HG03521 (cell line): Measurements from ENCODE around the gene ANKS1A.

Experiments used
- ATAC-seq: cut with Tn5 transposase; IDR thresholded peaks from one replicate; pipeline ENCODE4 v1.9.1; 2021; ENCODE audit warnings: mild to moderate bottlenecking, moderate library complexity; ENCODE audit not compliant: unreplicated experiment

The ANKS1A gene

GRCh38 chr6:35049900-35050756 lies 161.1 kb downstream of the ANKS1A start:
- ATAC-seq: no peak

GRCh38 chr6:35050757-35051330 lies 161.8 kb downstream of the ANKS1A start:
- ATAC-seq: no peak

- no peak for ATAC-seq
Measured at GRCh38 chr6:35051396-35051795, 162.3 kb downstream of the ANKS1A start.

GRCh38 chr6:35051997-35052583 lies 163.0 kb downstream of the ANKS1A start:
- ATAC-seq: no peak

- no peak for ATAC-seq
Measured at GRCh38 chr6:35052694-35053565, 163.9 kb downstream of the ANKS1A start.

GRCh38 chr6:35053701-35054100 lies 164.6 kb downstream of the ANKS1A start:
- ATAC-seq: no peak

- ATAC-seq: no peak
Measured at GRCh38 chr6:35054106-35054742, 165.2 kb downstream of the ANKS1A start.

- ATAC-seq: no peak
Measured at GRCh38 chr6:35054743-35055130, 165.7 kb downstream of the ANKS1A start.

- ATAC-seq: no peak
Measured at GRCh38 chr6:35055891-35056290, 166.8 kb downstream of the ANKS1A start.

GRCh38 chr6:35056952-35057351 lies 167.9 kb downstream of the ANKS1A start:
- no peak for ATAC-seq

GRCh38 chr6:35057449-35058357 lies 168.6 kb downstream of the ANKS1A start:
- no peak for ATAC-seq

- no peak for ATAC-seq
Measured at GRCh38 chr6:35058358-35058675, 169.3 kb downstream of the ANKS1A start.

GRCh38 chr6:35058865-35059522 lies 169.9 kb downstream of the ANKS1A start:
- ATAC-seq: no peak

GRCh38 chr6:35059596-35060345 lies 170.7 kb downstream of the ANKS1A start:
- ATAC-seq: no peak

GRCh38 chr6:35061102-35061615 lies 172.1 kb downstream of the ANKS1A start:
- no peak for ATAC-seq

GRCh38 chr6:35061651-35062410 lies 172.8 kb downstream of the ANKS1A start:
- no peak for ATAC-seq

GRCh38 chr6:35062676-35063574 lies 173.9 kb downstream of the ANKS1A start:
- no peak for ATAC-seq
